Esophagus mucosa (tissue), 1 donor: ENCODE measurements around the gene PIGU. TPM values are rescaled to one million over a fixed set of nuclear protein-coding genes. Genes with fewer than 3 reads are reported as not detected.
"Not testable (repeated sequence)": the region's sequence is repeated elsewhere in the genome, so short reads cannot be mapped to it uniquely, and the experiment has no call there.

Experiments used
- ATAC-seq: fragments of 200-7000 bp; cut with Tn5 transposase; one replicate; pipeline ENCODE4 v1.9.1; 2020
- total RNA-seq: library from RNA; stranded (reverse); gene quantifications from one replicate; pipeline ENCODE4 v1.2.4, GENCODE V29; 2023
- donor health status: DM: yes; HTN: yes; CAD: no.

PIGU gene
- total RNA-seq, 1 donor from 2014 or later: 15.5 TPM

DNA sequence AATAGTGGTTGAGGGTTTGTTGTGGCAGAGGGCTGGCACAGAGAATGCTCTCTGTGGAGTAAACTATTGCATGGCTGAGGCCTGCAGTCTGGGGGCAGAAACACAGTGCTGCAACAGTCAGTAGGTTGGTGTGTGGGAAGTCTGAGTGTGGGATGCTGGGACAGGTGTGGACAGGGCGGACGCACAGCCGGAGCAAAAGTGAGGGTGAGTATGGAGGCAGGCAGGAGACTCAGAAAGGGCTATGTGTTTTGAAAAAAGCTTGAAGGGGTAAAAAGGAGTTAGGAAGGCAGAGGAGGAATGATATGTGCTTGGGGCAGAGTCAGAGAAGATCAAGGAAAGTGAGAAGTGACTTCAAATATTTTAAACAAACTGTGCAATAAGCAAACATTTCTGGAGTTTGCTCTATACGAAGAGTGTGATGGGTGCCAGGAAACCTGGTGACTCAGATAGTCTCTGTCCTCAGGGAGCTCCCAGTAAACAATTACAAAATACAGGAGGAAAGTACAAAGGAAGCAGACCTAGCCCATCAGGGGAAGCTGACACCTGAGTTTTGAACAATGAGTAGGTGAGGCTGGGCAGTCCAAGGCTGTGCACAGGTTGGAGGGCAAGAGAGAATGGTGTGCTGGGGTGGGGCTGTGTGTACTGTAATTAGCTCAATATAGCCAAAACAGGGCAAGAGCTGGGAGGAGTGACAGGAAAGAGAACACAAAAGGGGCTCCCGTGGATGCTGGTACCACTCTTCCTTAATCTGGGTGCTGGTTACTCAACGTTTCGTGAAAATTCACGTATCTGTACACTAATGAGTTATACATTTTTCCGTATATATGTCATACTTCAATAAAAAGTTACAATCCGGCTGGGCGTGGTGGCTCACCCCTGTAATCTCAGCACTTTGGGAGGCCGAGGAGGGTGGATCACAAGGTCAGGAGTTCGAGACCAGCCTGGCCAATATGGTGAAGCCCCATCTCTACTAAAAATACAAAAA, 55.2 kb downstream of the PIGU start:
- peak; percentile 93 for ATAC-seq

DNA sequence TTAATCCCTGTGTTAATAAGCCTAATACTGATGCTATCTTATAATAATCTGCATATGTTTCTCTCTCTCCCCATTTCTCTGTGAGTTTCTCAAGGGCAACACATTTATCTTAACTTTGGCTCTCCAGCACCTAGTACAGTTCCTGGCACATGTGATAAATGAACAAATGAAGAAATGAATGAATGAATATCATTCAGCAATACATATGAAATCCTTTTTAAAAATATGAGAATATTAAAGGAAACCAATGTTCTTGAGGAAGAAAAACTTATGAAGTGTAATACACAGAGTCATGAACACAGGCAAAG, 55.9 kb downstream of the PIGU start:
- ATAC-seq: no peak

DNA sequence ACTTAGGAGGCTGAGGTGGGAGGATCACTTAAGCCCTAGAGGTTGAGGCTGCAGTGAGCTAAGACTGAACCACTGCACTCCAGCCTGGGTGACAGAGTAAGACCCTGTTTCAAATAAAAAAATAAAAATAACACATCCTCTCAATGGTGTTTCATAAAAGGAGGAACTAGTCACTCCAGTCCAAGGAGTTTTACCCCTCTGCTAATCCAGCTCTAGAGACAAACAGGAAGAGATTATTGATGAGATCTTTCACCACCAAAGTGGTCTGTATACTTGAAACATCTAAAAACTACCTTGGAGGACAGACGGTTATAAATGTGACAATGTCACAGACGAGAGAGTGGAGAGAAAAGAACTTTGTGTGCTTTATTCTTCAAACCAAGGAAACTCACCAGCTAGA, 58.2 kb downstream of the PIGU start:
- no peak for ATAC-seq

DNA sequence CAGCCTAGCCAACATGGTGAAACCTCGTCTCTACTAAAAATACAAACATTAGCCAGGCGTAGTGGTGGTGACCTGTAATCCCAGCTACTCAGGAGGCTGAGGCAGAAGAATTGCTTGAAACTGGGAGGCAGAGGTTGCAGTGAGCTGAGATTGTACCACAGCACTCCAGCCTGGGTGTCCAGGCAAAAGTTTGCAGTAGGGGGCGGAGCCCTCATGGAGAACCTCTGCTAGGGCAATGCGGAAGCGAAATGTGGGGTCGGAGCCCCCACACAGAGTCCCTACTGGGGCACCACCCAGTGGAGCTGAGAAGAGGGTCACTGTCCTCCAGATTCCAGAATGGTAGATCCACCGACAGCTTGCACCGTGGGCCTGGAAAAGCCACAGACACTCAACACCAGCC, 60.0 kb downstream of the PIGU start:
- not testable (repeated sequence) for ATAC-seq

DNA sequence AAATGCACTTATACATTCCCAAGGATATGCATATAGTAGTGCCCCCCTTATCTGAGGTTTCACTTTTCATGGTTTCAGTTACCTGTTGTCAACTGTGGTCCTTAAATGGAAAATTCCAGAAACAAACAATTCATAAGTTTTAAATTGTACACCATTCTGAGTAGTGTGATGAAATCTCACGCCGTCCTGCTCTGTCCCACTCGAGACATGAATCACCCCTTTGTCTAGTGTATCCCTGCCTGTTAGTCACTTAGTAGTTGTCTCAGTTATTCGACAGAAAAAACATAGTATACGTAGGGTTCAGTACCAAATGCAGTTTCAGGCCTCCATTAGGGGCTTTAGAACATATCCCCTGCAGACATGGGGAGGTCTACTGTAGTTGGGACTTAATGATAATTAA, 61.4 kb downstream of the PIGU start:
- peak; percentile 72 for ATAC-seq

DNA sequence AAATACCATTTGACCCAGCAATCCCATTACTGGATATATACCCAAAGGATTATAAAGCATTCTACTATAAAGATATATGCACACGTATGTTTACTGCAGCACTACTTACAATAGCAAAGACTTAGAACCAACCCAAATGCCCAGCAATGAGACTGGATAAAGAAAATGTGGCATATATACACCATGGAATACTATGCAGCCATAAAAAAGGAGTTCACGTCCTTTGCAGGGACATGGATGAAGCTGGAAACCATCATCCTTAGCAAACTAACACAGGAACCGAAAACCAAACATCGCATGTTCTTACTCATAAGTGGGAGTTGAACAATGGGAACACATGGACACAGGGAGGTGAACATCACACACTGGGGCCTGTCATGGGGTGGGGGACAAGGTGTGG, 64.9 kb downstream of the PIGU start:
- ATAC-seq: not testable (repeated sequence)

DNA sequence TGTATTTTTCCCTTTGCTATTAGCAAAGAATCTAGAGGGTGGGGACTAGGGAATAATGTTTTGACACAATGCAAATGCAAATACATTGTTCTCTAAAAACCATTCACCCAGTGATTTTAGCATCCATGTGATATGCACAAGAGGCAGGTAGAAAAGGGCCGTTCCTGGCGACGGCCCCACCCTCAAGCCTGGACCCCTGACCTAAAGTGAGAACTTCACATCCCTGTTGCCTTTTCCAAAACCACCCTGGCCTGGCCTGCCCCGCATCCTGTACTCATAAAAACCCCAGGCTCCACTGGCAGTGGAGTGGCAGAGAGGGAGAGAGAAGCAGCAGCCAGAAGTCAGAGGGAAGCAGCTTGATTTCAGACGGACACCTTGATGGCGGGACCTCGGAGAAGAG, 69.8 kb downstream of the PIGU start:
- ATAC-seq: no peak

DNA sequence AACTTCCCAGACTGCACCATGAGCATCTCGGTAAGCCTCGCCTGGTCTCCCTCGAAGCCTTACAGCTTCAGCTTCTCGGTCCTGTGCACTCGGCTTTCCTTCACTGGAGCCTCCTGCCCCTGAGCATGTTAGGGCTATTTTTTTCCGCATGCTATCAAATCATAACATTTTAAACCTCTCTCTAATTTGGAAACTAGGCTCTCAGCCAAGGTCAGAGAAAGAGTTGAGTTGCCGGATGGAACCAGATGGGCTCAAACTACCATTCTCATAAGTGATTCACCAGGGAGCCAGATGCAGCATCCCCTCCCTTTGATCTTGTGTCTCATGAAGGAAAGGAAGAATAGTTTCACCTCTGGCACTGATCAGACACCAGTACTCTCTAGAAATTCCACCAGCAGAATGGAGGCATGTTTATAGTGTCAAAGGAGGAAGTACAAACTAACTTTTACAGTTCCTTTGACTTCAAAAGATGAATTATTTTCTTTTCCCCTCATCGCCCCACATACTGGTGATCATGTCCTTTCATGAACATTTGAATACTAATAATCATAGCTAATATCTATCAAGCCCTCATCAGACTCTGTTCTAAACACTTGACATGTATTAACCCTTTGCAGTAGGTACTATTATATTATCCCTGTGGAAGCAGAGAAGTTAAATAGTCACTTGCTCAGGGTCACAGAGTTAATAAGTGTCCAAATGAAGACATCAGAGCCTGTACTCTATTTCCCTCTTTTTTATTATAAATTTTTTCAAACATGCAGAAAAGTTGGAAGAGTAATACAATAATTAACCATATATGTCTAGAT, 71.7 kb downstream of the PIGU start:
- no peak for ATAC-seq

DNA sequence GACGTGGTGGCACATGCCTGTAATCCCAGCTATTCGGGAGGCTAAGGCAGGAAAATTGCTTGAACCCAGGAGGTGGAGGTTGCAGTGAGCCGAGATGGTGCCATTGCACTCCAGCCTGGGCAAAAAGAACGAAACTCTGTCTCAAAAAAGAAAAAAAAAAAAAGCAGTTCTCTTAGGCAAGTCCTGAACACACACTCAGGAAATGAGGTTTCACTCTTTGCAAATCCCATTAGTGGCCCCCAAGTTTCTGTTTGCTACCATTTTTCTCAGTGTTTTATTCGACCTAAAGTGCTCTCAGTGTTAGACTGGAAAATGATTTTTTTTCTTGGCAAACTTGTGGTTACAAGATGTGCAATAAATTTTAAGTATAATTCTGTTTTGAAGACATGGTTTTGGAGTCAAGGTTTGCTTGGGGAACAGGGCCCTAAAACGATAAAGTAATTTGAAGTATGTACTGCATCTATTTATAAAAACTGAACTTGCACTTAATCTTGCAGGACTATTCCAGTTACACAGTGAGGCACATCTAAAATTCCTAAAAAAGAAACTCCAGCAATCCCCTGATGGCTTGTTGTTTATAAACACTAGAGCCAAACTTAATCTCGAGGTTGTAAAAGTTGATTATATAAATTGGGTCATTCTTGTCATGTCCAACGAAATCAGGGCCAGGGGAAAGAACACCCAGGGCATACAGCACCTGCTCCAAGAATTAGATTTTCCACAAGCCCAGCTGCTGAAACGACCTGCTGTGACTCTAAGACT, 75.8 kb downstream of the PIGU start:
- ATAC-seq: no peak

DNA sequence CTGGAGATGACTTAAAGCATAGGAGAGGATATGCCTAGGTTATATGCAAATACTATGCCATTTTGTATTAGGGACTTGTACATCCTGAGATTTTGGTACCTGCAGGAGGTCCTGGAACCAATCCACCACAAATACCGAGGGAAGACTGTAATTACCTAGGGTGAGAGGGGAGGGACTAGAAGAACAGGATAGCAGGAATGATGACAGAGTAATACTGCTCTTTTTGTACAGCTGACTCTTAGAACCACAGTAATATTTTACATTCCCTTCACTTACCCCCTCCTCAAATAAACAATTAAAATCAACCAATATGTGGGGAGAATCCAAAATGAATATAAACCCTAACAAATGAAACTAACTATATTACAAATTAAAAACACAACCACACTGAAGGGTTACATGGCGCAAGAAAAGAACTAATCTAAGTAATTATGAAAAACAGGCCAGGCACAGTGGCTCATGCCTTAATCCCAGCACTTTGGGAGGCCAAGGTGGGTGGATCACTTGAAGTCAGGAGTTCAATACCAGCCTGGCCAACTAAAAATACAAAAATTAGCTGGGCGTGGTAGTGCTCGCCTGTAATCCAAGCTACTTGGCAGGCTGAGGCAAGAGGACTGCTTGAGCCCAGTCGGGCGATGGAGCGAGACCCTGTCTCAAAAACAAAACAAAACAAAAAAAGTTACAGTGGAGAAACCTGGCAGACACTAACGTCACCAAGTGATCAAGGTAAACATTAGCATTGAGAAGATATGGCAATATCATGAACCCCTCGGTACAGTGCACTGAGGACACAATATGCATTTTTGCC, 81.3 kb downstream of the PIGU start:
- no peak for ATAC-seq

DNA sequence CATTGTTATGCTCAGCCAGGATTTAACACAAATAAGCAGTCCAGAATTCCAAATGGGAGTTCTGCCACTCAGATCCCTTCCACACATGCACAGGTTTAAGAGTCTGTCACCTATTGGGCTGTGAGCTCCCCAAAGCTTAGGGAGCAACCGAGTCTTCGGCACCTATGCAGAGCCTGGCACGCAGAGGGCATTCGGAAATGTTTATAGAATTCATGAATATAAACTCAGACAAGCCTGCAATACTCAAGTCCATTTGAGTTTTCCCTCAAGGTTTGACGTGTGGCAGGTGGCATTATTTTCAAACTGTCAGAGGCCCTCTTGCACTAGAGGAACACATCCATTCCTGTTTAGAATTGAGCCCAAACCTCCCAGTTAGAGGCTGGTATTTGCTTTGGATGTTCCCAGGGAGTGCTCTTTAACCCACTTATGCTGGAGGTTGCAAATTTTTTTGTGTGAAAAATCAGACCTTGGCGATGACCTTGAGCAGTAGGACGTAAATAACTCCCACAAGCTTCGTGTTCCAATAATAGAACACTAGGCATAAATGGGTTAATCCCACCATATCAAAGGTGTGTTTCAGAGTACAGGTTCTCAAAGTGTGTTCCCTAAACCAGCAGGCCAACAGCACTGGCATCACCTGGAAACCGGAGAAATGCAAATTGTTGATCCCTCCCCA, 90.3 kb downstream of the PIGU start:
- no peak for ATAC-seq

DNA sequence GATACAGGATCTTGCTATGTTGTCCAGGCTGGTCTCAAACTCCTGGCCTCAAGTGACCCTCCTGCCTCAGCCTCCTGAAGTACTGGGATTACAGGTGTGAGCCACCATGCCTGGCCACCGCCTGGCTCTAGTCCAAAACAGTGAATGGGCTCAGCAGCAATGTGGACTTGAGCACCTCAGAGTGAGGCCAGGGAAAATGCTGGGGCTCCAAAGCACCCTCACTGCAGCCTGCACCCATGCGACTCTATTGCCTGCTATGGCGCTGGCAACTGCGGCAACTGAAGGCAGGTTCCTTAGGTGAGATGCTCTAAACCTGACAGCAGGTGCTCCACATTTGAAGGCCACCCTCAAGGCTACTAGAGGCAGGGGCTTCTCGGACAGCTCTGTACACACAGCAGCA, 91.9 kb downstream of the PIGU start:
- no peak for ATAC-seq

DNA sequence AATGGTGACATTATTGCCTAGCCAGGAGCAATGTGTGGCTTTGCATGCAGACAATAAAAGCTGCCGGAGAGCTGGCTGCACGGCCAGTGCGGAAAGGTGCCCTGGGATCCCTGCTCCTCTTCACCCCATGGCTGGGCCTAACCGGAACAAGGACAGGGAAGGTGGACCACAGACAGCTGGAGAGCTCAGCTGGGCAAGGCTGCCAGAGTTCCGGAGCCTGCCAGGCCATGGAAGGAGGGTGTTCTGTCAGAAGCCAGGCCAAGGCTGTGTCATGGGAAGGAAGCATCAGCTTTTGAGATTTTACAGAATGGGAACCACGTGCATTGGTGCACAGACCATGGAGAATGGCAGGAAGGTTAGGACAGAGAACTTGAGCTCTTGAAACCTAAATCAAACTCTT, 93.3 kb downstream of the PIGU start:
- ATAC-seq: no peak

DNA sequence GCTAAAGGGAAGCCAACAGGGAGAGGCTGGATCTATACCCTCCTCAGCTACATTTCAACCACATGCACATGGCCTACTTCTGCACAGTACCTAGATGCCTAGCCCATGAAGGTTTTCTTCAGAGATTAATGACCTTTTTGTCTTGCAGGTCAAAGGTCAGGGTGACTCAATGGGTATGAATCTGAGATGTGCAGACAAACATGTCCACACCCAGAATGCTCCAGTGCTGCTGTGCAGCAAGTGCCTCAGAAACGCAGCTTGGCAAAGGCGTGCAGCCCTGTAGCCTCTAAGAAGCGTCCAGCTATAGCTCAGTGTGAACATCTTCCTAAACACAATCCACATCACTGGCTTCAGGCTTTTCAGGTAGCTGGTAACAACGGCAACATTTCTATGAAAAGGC, 94.0 kb downstream of the PIGU start:
- no peak for ATAC-seq

DNA sequence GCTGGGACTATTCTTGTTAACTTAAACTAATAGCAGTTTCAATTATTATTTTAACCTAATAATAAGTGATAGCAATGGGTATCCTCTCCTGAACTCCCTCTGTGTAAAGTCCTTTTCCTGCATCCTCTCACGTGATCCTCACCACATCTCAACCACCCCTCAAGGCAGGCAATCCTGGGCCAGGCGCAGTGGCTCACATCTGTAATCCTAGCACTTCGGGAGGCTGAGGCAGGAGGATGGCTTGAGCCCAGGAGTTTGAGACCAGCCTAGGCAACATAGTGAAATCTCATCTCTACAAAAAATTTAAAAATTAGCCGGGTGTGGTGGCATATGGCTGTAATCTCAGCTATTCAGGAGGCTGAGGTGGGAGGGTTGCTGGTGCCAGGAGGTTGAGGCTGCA, 94.7 kb downstream of the PIGU start:
- ATAC-seq: no peak

DNA sequence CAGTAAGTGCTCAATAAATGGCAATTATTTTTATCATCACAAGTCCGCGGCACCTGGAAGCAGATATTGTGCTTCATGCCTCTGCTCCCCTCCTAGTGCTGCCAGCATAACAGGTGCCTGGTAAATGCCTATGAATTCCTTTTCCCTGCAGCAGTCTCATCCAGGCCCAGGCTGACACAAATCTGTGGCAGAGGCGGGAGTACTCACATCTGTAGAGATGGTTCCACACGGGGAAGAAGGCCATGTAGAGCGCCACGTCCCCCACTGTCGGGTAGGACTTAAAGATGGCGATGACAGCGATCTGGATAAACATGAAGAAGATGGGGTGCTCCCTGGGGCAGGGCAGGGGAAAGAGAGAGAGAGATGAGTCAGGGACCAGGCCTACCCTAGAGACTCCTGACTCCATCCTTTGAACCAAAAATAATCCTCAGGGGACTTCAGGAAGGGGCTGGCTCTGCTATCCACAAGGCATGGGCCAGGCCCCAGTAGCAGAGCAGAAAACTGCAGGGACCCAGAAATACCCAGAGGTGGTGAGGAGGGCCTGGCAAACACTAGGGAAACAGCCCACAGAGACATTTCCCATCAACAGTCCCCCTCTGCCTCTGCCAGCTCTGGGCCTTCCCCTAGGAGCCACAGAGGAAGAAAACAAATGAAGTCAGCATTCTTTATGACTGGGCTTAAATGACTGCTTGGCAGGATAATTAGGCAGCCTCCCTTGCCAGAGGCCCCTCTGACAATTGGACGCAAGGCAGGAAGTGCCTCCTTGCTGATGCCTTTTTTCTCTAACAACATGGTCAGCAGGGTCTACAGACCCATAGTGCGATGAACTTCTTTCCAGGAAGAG, 95.3 kb downstream of the PIGU start:
- ATAC-seq: no peak

DNA sequence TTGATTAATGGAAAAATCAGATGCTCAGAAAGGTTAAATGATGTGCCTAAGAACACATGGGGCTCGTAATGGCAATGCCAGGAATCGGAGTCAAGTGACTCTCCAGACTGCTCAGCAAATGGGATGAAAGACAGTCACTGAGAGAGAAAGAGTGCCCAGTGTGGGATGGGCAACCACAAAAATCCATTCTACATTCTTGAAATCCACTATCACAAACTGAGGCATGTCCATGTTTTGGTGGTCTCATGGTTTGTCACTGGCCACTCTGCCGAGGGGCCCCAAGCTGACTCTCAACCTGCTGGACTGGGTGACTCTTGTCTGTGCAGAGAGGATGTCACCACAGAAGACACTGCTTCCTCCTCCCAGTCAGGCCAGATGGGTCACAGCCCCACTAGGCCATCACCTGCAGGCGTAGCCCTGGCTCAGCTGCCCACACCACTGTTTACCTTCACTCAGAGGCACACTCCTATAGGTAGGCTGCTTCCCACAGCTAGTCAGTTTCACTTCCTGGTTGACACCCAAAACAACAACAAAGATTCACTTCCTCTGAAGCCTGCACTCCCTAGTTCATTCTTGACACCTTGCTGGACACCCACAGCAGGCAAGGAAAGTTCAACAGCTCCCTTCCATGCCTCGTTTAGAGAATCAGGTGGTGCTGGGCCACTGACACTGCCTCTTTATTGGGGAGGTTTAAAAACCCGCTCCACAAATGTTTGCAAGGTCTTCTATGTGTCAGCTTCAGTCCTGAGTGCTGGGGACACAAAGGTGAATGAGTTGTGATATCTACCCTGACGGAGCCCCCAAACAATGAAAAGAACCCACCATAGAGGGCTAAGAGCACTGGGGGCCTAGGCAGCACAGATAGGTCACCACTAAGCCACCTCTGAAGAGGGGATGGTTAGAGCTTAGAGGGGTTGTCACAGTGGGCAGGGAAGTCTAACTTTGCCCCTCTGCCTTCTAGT, 96.6 kb downstream of the PIGU start:
- ATAC-seq: peak; percentile 78

DNA sequence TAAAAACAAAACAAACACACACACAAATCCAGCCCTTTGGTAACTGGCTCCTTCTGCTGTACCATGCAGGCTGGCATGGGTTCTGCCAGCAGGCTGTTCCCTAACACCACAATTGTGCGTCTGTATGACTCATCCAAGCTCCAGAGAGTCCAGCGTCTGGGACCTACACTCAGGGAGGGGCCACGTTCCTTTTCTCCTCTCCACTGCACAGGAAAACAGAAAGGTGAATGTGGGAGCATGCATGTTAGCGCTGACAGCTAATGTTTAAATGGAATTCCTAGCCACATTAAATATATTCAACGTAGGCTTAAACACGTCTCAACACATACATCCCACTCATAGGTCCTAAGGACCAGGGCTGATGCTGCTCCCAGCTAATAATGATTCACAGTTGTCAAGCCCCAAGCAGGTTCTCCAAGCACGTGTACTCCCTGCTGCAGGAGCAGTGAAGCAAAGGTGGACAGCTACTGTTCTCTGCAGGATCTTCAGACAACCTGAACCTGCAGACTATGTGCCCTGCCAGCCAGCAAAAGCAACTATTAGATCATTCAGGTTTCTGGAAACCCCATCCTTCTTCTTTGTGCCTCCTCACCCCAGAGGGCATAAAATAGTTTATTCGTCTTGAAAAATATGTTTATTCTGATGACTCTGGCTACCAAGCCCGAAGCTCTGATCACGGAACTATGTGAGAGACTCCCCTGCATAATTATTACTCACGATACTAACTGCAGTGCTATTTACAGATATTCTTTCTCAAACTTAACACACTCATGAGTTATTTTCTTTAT, 97.5 kb downstream of the PIGU start:
- ATAC-seq: peak; percentile 89

DNA sequence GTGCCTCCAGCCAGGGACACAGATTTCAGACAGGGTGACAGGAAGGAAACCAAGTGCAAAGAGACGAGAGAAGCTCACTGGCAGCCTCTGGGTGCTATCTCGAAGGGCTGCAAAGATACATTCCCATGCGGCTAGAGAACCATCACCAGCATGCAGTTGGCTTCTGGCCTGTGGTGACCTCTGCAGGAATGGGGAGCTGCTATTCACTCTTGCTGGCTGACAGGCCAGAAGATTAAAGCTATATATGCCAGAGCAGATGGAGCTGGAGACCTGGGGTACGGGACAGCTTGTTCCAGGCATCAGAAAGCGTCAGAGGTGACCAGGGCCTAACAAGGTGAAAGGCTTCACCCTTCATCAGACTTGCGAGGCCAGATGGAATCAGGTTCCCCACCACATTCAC, 98.4 kb downstream of the PIGU start:
- no peak for ATAC-seq
